Caco-2 (cell line): ENCODE measurements around the gene DSP. TPM values are rescaled to one million over a fixed set of nuclear protein-coding genes. Genes with fewer than 3 reads are reported as not detected.

Experiments used
- BruUV-seq: library from RNA; stranded (reverse); fragments of 400-500 nt; replicated peaks from 2 replicates; lab custom pipeline; 2021; lab: Mats Ljungman, UMichigan
- CTCF ChIA-PET: fragments of 300-600 bp; sonication (Branson Sonifier 250); formaldehyde crosslinking; loops from one replicate; lab custom pipeline; 2022; ENCODE audit warnings: antibody characterized with exemption; lab: Charles Lee
- POLR2A ChIA-PET: fragments of 300-600 bp; sonication (Branson Sonifier 250); formaldehyde crosslinking; loops from one replicate; lab custom pipeline; 2022; ENCODE audit warnings: antibody characterized with exemption; lab: Charles Lee
- DNase-seq, 2 experiments: peaks; one replicate each; pipeline versions ENCODE4 v3.0.0 to v3.0.0-alpha.2; 2020 to 2022
- H3K27me3 ChIP-seq: replicated peaks from 2 replicates; pipeline ENCODE4 v1.6.0; 2011; ENCODE audit warnings: low read length; ENCODE audit not compliant: control insufficient read depth, insufficient read depth
- H3K36me3 ChIP-seq: 2 replicates; pipeline ENCODE4 v1.5.1; 2011; ENCODE audit warnings: low read length; ENCODE audit not compliant: control insufficient read depth, insufficient read depth
- H3K4me1 ChIP-seq: fragments of 250-450 bp; sonication (Bioruptor Pico); 2 replicates; pipeline ENCODE4 v1.5.1; 2020; ENCODE audit warnings: mild to moderate bottlenecking
- H3K4me3 ChIP-seq: 2 replicates; pipeline ENCODE4 v1.5.1; 2011; ENCODE audit warnings: low read depth, mild to moderate bottlenecking, control low read depth, low read length
- H3K9me3 ChIP-seq: fragments of 250-450 bp; sonication (Bioruptor Pico); 2 replicates; pipeline ENCODE4 v1.5.1; 2020; ENCODE audit warnings: mild to moderate bottlenecking, moderate library complexity
- H3K27ac Mint-ChIP-seq: one replicate; pipeline ENCODE4 v1.8.0; 2022; ENCODE audit warnings: mixed read lengths; ENCODE audit not compliant: unreplicated experiment
- H3K27me3 Mint-ChIP-seq: one replicate; pipeline ENCODE4 v1.8.0; 2022; ENCODE audit warnings: mixed read lengths; ENCODE audit not compliant: insufficient read depth, unreplicated experiment
- H3K36me3 Mint-ChIP-seq: one replicate; pipeline ENCODE4 v1.8.0; 2022; ENCODE audit warnings: mild to moderate bottlenecking, mixed read lengths; ENCODE audit not compliant: insufficient read depth, unreplicated experiment
- H3K4me1 Mint-ChIP-seq: one replicate; pipeline ENCODE4 v1.8.0; 2022; ENCODE audit warnings: low read depth, mixed read lengths; ENCODE audit not compliant: unreplicated experiment
- H3K4me3 Mint-ChIP-seq: one replicate; pipeline ENCODE4 v1.8.0; 2022; ENCODE audit warnings: mild to moderate bottlenecking, moderate library complexity, mixed read lengths; ENCODE audit not compliant: unreplicated experiment
- H3K9me3 Mint-ChIP-seq: one replicate; pipeline ENCODE4 v1.8.0; 2022; ENCODE audit warnings: mixed read lengths; ENCODE audit not compliant: unreplicated experiment
- CTCF ChIP-seq, 2 experiments: fragments of 200-600 bp in 1 of 2; IDR thresholded peaks; 1 replicate in 1 of 2; 2 replicates in 1 of 2; pipeline versions ENCODE4 v1.5.1 to v1.8.0; 2011 to 2022; ENCODE audit warnings: antibody characterized with exemption in 1 of 2, control low read depth in 1 of 2, inconsistent platforms in 1 of 2, low read depth in 1 of 2, low read length in 1 of 2, mild to moderate bottlenecking in 1 of 2, moderate library complexity in 1 of 2; ENCODE audit not compliant: insufficient read depth in 1 of 2, severe bottlenecking in 1 of 2, unreplicated experiment in 1 of 2
- intact Hi-C: fragments of 100-400 bp; cut with micrococcal nuclease; formaldehyde crosslinking; loops from one replicate; pipeline ENCODE4 v1.10.0; 2022; ENCODE audit not compliant: unreplicated experiment
- total RNA-seq: library from RNA; stranded (reverse); gene quantifications from 2 replicates; pipeline ENCODE4 v1.2.3, GENCODE V29; 2022

DSP gene
- total RNA-seq, 1 experiment from 2014 or later = 191 TPM

- no peak for DNase-seq
- Mint-ChIP-seq H3K27me3 (no peaks in the 10 kb centered on the region), H3K4me1 (peaks cover 51% of the 10 kb centered on the region), H3K36me3 (peaks cover 74% of the 10 kb centered on the region), H3K4me3 (no peak overlapping the region), H3K9me3 (no peaks in the 10 kb centered on the region), H3K27ac (no peak overlapping the region)
- Histone ChIP-seq H3K9me3 (no peaks in the 10 kb centered on the region), H3K27me3 (no peaks in the 10 kb centered on the region), H3K4me3 (no peak overlapping the region), H3K36me3 (peaks cover 5% of the 10 kb centered on the region; the same call in 1 of the 2 replicates), H3K4me1 (peaks cover 71% of the 10 kb centered on the region)
- BruUV-seq = no TSS peak
- ChIA-PET POLR2A (no interaction called here), CTCF (no interaction called here)
- intact Hi-C loops = no loop called here
- TF ChIP-seq CTCF (IDR thresholded peaks at IDR 0.05; ENCODE audit: insufficient read depth in 1 of 2, low read depth in 1 of 2, low read length in 1 of 2, severe bottlenecking in 1 of 2, unreplicated experiment in 1 of 2) = no peak
Observed at GRCh38 chr6:7550433-7550801, 8.9 kb downstream of the DSP start.

GRCh38 chr6:7554533-7555275 lies 13.2 kb downstream of the DSP start:
- Histone ChIP-seq H3K4me3 (no peak overlapping the region), H3K9me3 (no peaks in the 10 kb centered on the region), H3K27me3 (no peaks in the 10 kb centered on the region), H3K36me3 (peaks cover 8% of the 10 kb centered on the region), H3K4me1 (peaks cover 42% of the 10 kb centered on the region)
- TF ChIP-seq CTCF (IDR thresholded peaks at IDR 0.05; ENCODE audit: insufficient read depth in 1 of 2, low read depth in 1 of 2, low read length in 1 of 2, severe bottlenecking in 1 of 2, unreplicated experiment in 1 of 2) = no peak
- intact Hi-C loops = no loop called here
- H3K4me3 Mint-ChIP-seq = no peak overlapping the region
- no peaks in the 10 kb centered on the region for H3K9me3 Mint-ChIP-seq
- H3K4me1 Mint-ChIP-seq = peaks cover 24% of the 10 kb centered on the region
- POLR2A ChIA-PET = interaction anchor here (0.5 to 0.7 kb wide), 3 partner anchors 12 to 159 kb away, joined by 3 to 5 read pairs (median 4); no protein-coding TSS in a partner anchor
- no peaks in the 10 kb centered on the region for H3K27me3 Mint-ChIP-seq
- DNase-seq = no peak
- no peak overlapping the region for H3K27ac Mint-ChIP-seq
- no TSS peak for BruUV-seq
- CTCF ChIA-PET = no interaction called here
- peaks cover 77% of the 10 kb centered on the region for H3K36me3 Mint-ChIP-seq

GRCh38 chr6:7555671-7556070 lies 14.2 kb downstream of the DSP start:
- BruUV-seq = no TSS peak
- intact Hi-C loops = no loop called here
- no peak for TF ChIP-seq CTCF (IDR thresholded peaks at IDR 0.05; ENCODE audit: insufficient read depth in 1 of 2, low read depth in 1 of 2, low read length in 1 of 2, severe bottlenecking in 1 of 2, unreplicated experiment in 1 of 2)
- no peak for DNase-seq
- no peak overlapping the region for H3K4me3 Mint-ChIP-seq
- H3K27me3 ChIP-seq = no peaks in the 10 kb centered on the region
- peaks cover 80% of the 10 kb centered on the region for H3K36me3 Mint-ChIP-seq
- no peaks in the 10 kb centered on the region for H3K9me3 Mint-ChIP-seq
- peaks cover 42% of the 10 kb centered on the region for H3K4me1 ChIP-seq
- H3K27ac Mint-ChIP-seq = no peak overlapping the region
- H3K4me3 ChIP-seq = no peak overlapping the region
- POLR2A ChIA-PET = no interaction called here
- H3K9me3 ChIP-seq = no peaks in the 10 kb centered on the region
- peaks cover 10% of the 10 kb centered on the region for H3K36me3 ChIP-seq
- H3K4me1 Mint-ChIP-seq = peaks cover 28% of the 10 kb centered on the region
- H3K27me3 Mint-ChIP-seq = no peaks in the 10 kb centered on the region
- CTCF ChIA-PET = no interaction called here
